ENCODE measurements around the gene BRMS1. TPM values are rescaled to one million over a fixed set of nuclear protein-coding genes. Genes with fewer than 3 reads are reported as not detected.

Gene BRMS1
- total RNA-seq, 3 donors from 2014 or later = 35.9 to 47.6 (median 39.3) TPM

- ATAC-seq (peak; percentile 89), DNase-seq (peak; percentile 82 to 88 (median 82))
- Histone ChIP-seq H3K4me3 (no peak overlapping the region), H3K4me1 (ENCODE audit: low read depth) (peaks cover 11% of the 10 kb centered on the region), H3K36me3 (ENCODE audit: low read depth) (no peaks in the 10 kb centered on the region), H3K9me3 (no peaks in the 10 kb centered on the region)
- intact Hi-C loops (cut with DNase I, micrococcal nuclease) = no loop called here
- peak; percentile 95 for TF ChIP-seq CTCF (IDR thresholded peaks at IDR 0.05)
Observed at GRCh38 chr11:66328302-66329144, 16.4 kb downstream of the BRMS1 start.

- TF ChIP-seq CTCF (IDR thresholded peaks at IDR 0.05) = no peak
- H3K4me1 ChIP-seq (ENCODE audit: low read depth) = peaks cover 11% of the 10 kb centered on the region
- no peaks in the 10 kb centered on the region for H3K9me3 ChIP-seq
- no peak overlapping the region for H3K4me3 ChIP-seq
- intact Hi-C loops (cut with DNase I, micrococcal nuclease) = no loop called here
- H3K36me3 ChIP-seq (ENCODE audit: low read depth) = no peaks in the 10 kb centered on the region
- ATAC-seq (peak; percentile 54), DNase-seq (peak in 1 of 3 donors; percentile 62)
Observed at GRCh38 chr11:66328031-66328301, 16.9 kb downstream of the BRMS1 start.

- Histone ChIP-seq H3K4me1 (ENCODE audit: low read depth) (peaks cover 11% of the 10 kb centered on the region), H3K36me3 (ENCODE audit: low read depth) (no peaks in the 10 kb centered on the region), H3K9me3 (no peaks in the 10 kb centered on the region), H3K4me3 (no peak overlapping the region)
- no peak for DNase-seq
- no peak for TF ChIP-seq CTCF (IDR thresholded peaks at IDR 0.05)
- no peak for ATAC-seq
- intact Hi-C loops (cut with DNase I, micrococcal nuclease) = no loop called here
Observed at GRCh38 chr11:66327171-66328030, 17.5 kb downstream of the BRMS1 start.

GRCh38 chr11:66326261-66327111 lies 18.4 kb downstream of the BRMS1 start:
- no peak for TF ChIP-seq CTCF (IDR thresholded peaks at IDR 0.05)
- ATAC-seq (peak; percentile 3), DNase-seq (peak in 2 of 3 donors; percentile 43 to 71)
- H3K4me1 ChIP-seq (ENCODE audit: low read depth) = peaks cover 11% of the 10 kb centered on the region
- no peaks in the 10 kb centered on the region for H3K9me3 ChIP-seq
- H3K4me3 ChIP-seq = no peak overlapping the region
- H3K36me3 ChIP-seq (ENCODE audit: low read depth) = no peaks in the 10 kb centered on the region
- intact Hi-C loops (cut with DNase I, micrococcal nuclease) = no loop called here

GRCh38 chr11:66325263-66325671 lies 19.6 kb downstream of the BRMS1 start:
- no peak for TF ChIP-seq CTCF (IDR thresholded peaks at IDR 0.05)
- no peaks in the 10 kb centered on the region for H3K9me3 ChIP-seq
- H3K4me1 ChIP-seq (ENCODE audit: low read depth) = peaks cover 11% of the 10 kb centered on the region
- H3K4me3 ChIP-seq = no peak overlapping the region
- ATAC-seq (no peak), DNase-seq (no peak)
- intact Hi-C loops (cut with DNase I, micrococcal nuclease) = no loop called here
- H3K36me3 ChIP-seq (ENCODE audit: low read depth) = no peaks in the 10 kb centered on the region
